GM10266 (cell line): Measurements from ENCODE around the gene PLXND1.

Experiments used
- DNase-seq: peaks from one replicate; pipeline ENCODE4 v3.0.0; 2012; ENCODE audit errors: extremely low spot score
- CTCF ChIP-seq: IDR thresholded peaks from 2 replicates; pipeline ENCODE4 v1.5.1; 2012; ENCODE audit warnings: mild to moderate bottlenecking, low read depth; ENCODE audit not compliant: control insufficient read depth, insufficient read depth; ENCODE audit errors: missing control alignments

Gene PLXND1

GRCh38 chr3:129560269-129560787 is 46.1 kb downstream of the PLXND1 start:
- TF ChIP-seq CTCF = no peak
- DNase-seq = no peak

DNA sequence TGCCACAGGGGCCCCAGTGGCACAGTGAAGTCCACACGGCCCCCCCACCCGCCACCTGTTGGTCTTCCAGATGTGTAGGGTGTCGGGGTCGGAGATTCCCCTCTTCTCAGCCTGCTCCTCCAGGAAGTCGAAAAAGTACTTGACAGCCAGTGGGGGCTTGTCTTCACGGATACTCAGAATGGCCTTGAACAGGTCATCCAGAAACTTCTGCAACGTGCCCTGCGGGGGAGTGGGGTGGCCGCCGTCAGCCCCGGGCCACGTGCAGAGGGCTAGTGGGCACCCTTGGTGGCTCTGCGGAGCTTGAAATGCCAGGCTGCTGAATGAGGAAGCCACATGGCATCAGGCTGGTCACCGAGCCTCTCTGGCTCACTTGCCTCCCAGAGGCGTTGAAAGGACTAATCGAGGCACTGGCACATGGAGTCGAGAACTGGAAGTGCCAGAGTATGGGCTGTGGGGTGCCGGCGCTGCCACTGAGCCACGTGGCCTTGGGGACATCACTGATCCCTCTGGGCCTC is 46.9 kb downstream of the PLXND1 start:
- no peak for TF ChIP-seq CTCF
- DNase-seq = no peak

DNA sequence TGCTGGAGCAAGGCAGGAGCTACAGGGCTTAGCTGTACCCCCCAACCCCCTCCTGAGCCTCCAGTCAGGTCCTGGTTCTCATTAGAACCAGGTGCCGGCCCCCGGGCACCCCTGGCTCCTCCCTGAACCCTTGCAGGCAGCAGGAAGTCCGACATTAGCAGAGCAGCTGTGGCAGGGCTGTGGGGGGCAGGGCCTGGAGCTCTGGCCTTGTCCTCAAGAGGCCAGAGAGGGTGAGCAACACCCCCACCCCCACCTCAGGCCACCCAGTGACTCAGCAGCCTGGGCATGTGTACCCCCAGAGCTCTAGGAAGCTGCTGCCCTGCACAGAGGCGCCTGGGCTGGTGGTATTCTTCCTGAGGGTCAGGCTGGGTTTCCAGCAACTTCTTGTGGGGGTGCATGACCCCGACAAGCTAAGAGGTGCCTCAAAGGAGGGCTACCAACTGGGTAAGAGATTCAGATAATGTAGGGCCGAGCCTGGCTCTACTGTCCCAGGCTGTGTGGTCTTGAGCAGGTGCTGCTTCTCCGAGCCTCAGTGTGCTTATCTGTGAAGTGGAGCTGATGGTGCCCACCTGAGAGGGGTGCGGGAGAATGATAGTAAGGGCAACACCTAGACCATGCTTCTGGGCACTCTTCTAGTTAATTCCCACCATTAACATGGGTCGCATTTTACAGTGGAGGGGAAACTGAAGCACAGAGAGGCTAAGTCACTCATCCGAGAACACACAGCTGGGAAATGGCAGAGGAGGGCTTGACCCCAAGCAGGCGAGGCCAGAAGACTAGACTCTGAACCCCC is 47.5 kb downstream of the PLXND1 start:
- DNase-seq = no peak
- TF ChIP-seq CTCF = no peak

GRCh38 chr3:129558081-129558771 is 48.2 kb downstream of the PLXND1 start:
- no peak for TF ChIP-seq CTCF
- no peak for DNase-seq

GRCh38 chr3:129557548-129557894 is 49.0 kb downstream of the PLXND1 start:
- TF ChIP-seq CTCF = no peak
- no peak for DNase-seq

GRCh38 chr3:129556890-129557547 is 49.5 kb downstream of the PLXND1 start:
- DNase-seq = no peak
- no peak for TF ChIP-seq CTCF
